DLD1 (cell line): ENCODE results near the gene RDH12.

Experiments used
- in situ Hi-C: cut with HindIII; loops from 2 replicates; pipeline ENCODE4 v1.10.0; 2017; ENCODE audit warnings: low sequenced_read_pairs

RDH12 gene

GRCh38 chr14:67746927-67747326, 45.2 kb downstream of the RDH12 start:
- in situ Hi-C loops: no loop called here

- in situ Hi-C loops: no loop called here
Observed at GRCh38 chr14:67748312-67748711, 46.6 kb downstream of the RDH12 start.

- in situ Hi-C loops: no loop called here
Observed at GRCh38 chr14:67749341-67750084, 47.8 kb downstream of the RDH12 start.

GRCh38 chr14:67756496-67756895, 54.8 kb downstream of the RDH12 start:
- in situ Hi-C loops: no loop called here

GRCh38 chr14:67757175-67757574, 55.5 kb downstream of the RDH12 start:
- in situ Hi-C loops: no loop called here

GRCh38 chr14:67759916-67760315, 58.2 kb downstream of the RDH12 start:
- in situ Hi-C loops: no loop called here

- in situ Hi-C loops: no loop called here
Observed at GRCh38 chr14:67762051-67762450, 60.4 kb downstream of the RDH12 start.

- in situ Hi-C loops: no loop called here
Observed at GRCh38 chr14:67763158-67763822, 61.6 kb downstream of the RDH12 start.

- in situ Hi-C loops: no loop called here
Observed at GRCh38 chr14:67764496-67764895, 62.8 kb downstream of the RDH12 start.

- in situ Hi-C loops: no loop called here
Observed at GRCh38 chr14:67765192-67765834, 63.6 kb downstream of the RDH12 start.

GRCh38 chr14:67766035-67766680, 64.5 kb downstream of the RDH12 start:
- in situ Hi-C loops: no loop called here

- in situ Hi-C loops: no loop called here
Observed at GRCh38 chr14:67768219-67768618, 66.5 kb downstream of the RDH12 start.

GRCh38 chr14:67773844-67774377, 72.2 kb downstream of the RDH12 start:
- in situ Hi-C loops: no loop called here

GRCh38 chr14:67776653-67777322, 75.1 kb downstream of the RDH12 start:
- in situ Hi-C loops: no loop called here

GRCh38 chr14:67778792-67779191, 77.1 kb downstream of the RDH12 start:
- in situ Hi-C loops: no loop called here

- in situ Hi-C loops: no loop called here
Observed at GRCh38 chr14:67782090-67782489, 80.4 kb downstream of the RDH12 start.
